ENCODE results near the gene PPFIA1.
"Not testable (repeated sequence)": the region's sequence is repeated elsewhere in the genome, so short reads cannot be mapped to it uniquely, and the experiment has no call there.

PPFIA1 gene

GRCh38 chr11:70326365-70326811 lies 55.9 kb downstream of the PPFIA1 start:
- no peak for DNase-seq (ENCODE audit: low spot score)

GRCh38 chr11:70326833-70327232 lies 56.3 kb downstream of the PPFIA1 start:
- DNase-seq (ENCODE audit: low spot score) = no peak

- DNase-seq (ENCODE audit: low spot score) = no peak
These were observed 57.2 kb downstream of the PPFIA1 start for GRCh38 chr11:70327717-70328116.

GRCh38 chr11:70328556-70328955 lies 58.1 kb downstream of the PPFIA1 start:
- no peak for DNase-seq (ENCODE audit: low spot score)

- not testable (repeated sequence) for DNase-seq (ENCODE audit: low spot score)
These were observed 60.9 kb downstream of the PPFIA1 start for GRCh38 chr11:70331320-70331843.

GRCh38 chr11:70331901-70332300 lies 61.4 kb downstream of the PPFIA1 start:
- no peak for DNase-seq (ENCODE audit: low spot score)

- DNase-seq (ENCODE audit: low spot score) = no peak
These were observed 62.1 kb downstream of the PPFIA1 start for GRCh38 chr11:70332567-70332966.

GRCh38 chr11:70333261-70333660 lies 62.8 kb downstream of the PPFIA1 start:
- no peak for DNase-seq (ENCODE audit: low spot score)

GRCh38 chr11:70334351-70334995 lies 64.0 kb downstream of the PPFIA1 start:
- no peak for DNase-seq (ENCODE audit: low spot score)

- DNase-seq (ENCODE audit: low spot score) = no peak
These were observed 65.0 kb downstream of the PPFIA1 start for GRCh38 chr11:70335511-70335910.

- DNase-seq (ENCODE audit: low spot score) = no peak
These were observed 68.1 kb downstream of the PPFIA1 start for GRCh38 chr11:70338594-70338993.

- DNase-seq (ENCODE audit: low spot score) = no peak
These were observed 68.6 kb downstream of the PPFIA1 start for GRCh38 chr11:70339066-70339465.

GRCh38 chr11:70341881-70342429 lies 71.5 kb downstream of the PPFIA1 start:
- no peak for DNase-seq (ENCODE audit: low spot score)

- no peak for DNase-seq (ENCODE audit: low spot score)
These were observed 73.1 kb downstream of the PPFIA1 start for GRCh38 chr11:70343636-70344035.

- DNase-seq (ENCODE audit: low spot score) = no peak
These were observed 77.7 kb downstream of the PPFIA1 start for GRCh38 chr11:70348191-70348590.

- DNase-seq (ENCODE audit: low spot score) = no peak
These were observed 78.1 kb downstream of the PPFIA1 start for GRCh38 chr11:70348608-70349007.

GRCh38 chr11:70351646-70352045 lies 81.2 kb downstream of the PPFIA1 start:
- DNase-seq (ENCODE audit: low spot score) = no peak

GRCh38 chr11:70352100-70352499 lies 81.6 kb downstream of the PPFIA1 start:
- no peak for DNase-seq (ENCODE audit: low spot score)

GRCh38 chr11:70352601-70353000 lies 82.1 kb downstream of the PPFIA1 start:
- no peak for DNase-seq (ENCODE audit: low spot score)

GRCh38 chr11:70353329-70353728 lies 82.8 kb downstream of the PPFIA1 start:
- no peak for DNase-seq (ENCODE audit: low spot score)

GRCh38 chr11:70353900-70354568 lies 83.5 kb downstream of the PPFIA1 start:
- DNase-seq (ENCODE audit: low spot score) = no peak

GRCh38 chr11:70354629-70355028 lies 84.1 kb downstream of the PPFIA1 start:
- no peak for DNase-seq (ENCODE audit: low spot score)

- no peak for DNase-seq (ENCODE audit: low spot score)
These were observed 88.3 kb downstream of the PPFIA1 start for GRCh38 chr11:70358753-70359152.
